H9 (cell line): ENCODE results near the gene TUBGCP6. TPM values are rescaled to one million over a fixed set of nuclear protein-coding genes. Genes with fewer than 3 reads are reported as not detected.
A peak's percentile ranks its signal among the peaks of the same experiment; 100 is the strongest.

Experiments
- DNase-seq: peaks from one replicate; pipeline ENCODE4 v3.0.0-alpha.2; 2017
- H2AFZ ChIP-seq: one replicate; pipeline ENCODE4 v1.6.1; 2013; ENCODE audit warnings: mild to moderate bottlenecking, low read length, control low read depth, moderate library complexity
- H2AK5ac ChIP-seq: 2 replicates; pipeline ENCODE4 v1.6.1; 2013; ENCODE audit warnings: low read length, control low read depth, mixed read lengths; ENCODE audit not compliant: insufficient read length
- H2BK120ac ChIP-seq: one replicate; pipeline ENCODE4 v1.6.1; 2013; ENCODE audit warnings: low read depth, mild to moderate bottlenecking, low read length, control low read depth, inconsistent platforms; ENCODE audit not compliant: poor library complexity, severe bottlenecking
- H2BK12ac ChIP-seq: 2 replicates; pipeline ENCODE4 v1.6.1; 2013; ENCODE audit warnings: low read length, control low read depth, mixed read lengths, low read depth; ENCODE audit not compliant: insufficient read length
- H2BK15ac ChIP-seq: 2 replicates; pipeline ENCODE4 v1.6.1; 2013; ENCODE audit warnings: low read depth, low read length, control low read depth
- H2BK20ac ChIP-seq: one replicate; pipeline ENCODE4 v1.6.1; 2013; ENCODE audit warnings: low read depth, mild to moderate bottlenecking, low read length, control low read depth, inconsistent platforms; ENCODE audit not compliant: poor library complexity, severe bottlenecking
- H2BK5ac ChIP-seq: 2 replicates; pipeline ENCODE4 v1.6.1; 2013; ENCODE audit warnings: low read length, control low read depth, mixed read lengths; ENCODE audit not compliant: insufficient read length
- H3K14ac ChIP-seq: 2 replicates; pipeline ENCODE4 v1.6.1; 2013; ENCODE audit warnings: low read length, control low read depth; ENCODE audit not compliant: insufficient read depth
- H3K18ac ChIP-seq: 2 replicates; pipeline ENCODE4 v1.6.1; 2013; ENCODE audit warnings: low read depth, mild to moderate bottlenecking, mixed read lengths, low read length, control low read depth; ENCODE audit not compliant: insufficient read length
- H3K23ac ChIP-seq: 2 replicates; pipeline ENCODE4 v1.6.1; 2013; ENCODE audit warnings: low read length, control low read depth, mixed read lengths, low read depth; ENCODE audit not compliant: insufficient read length
- H3K23me2 ChIP-seq: 2 replicates; pipeline ENCODE4 v1.6.1; 2013; ENCODE audit warnings: low read depth, mild to moderate bottlenecking, mixed read lengths, low read length, control low read depth; ENCODE audit not compliant: insufficient read length, poor library complexity, severe bottlenecking
- H3K27ac ChIP-seq: 2 replicates; pipeline ENCODE4 v1.5.1; 2013; ENCODE audit warnings: low read length, control low read depth, mixed read lengths, low read depth; ENCODE audit not compliant: insufficient read length
- H3K27me3 ChIP-seq: 2 replicates; pipeline ENCODE4 v1.6.1; 2013; ENCODE audit warnings: low read length, control low read depth, inconsistent platforms; ENCODE audit not compliant: insufficient read depth
- H3K4ac ChIP-seq: 2 replicates; pipeline ENCODE4 v1.6.1; 2013; ENCODE audit warnings: low read depth, mild to moderate bottlenecking, control low read depth, inconsistent platforms, low read length, moderate library complexity
- H3K4me1 ChIP-seq: 2 replicates; pipeline ENCODE4 v1.6.1; 2013; ENCODE audit warnings: low read length, control low read depth, inconsistent platforms; ENCODE audit not compliant: insufficient read depth
- H3K4me2 ChIP-seq: 2 replicates; pipeline ENCODE4 v1.6.1; 2013; ENCODE audit warnings: low read length, control low read depth, mixed read lengths; ENCODE audit not compliant: insufficient read length, insufficient read depth
- H3K56ac ChIP-seq: 2 replicates; pipeline ENCODE4 v1.6.1; 2013; ENCODE audit warnings: low read depth, mild to moderate bottlenecking, mixed read lengths, low read length, control low read depth; ENCODE audit not compliant: insufficient read length
- H3K79me1 ChIP-seq: 2 replicates; pipeline ENCODE4 v1.6.1; 2013; ENCODE audit warnings: low read depth, mild to moderate bottlenecking, moderate library complexity, low read length, control low read depth, inconsistent platforms; ENCODE audit not compliant: insufficient read depth, poor library complexity, severe bottlenecking
- H3K79me2 ChIP-seq: 2 replicates; pipeline ENCODE4 v1.6.1; 2013; ENCODE audit warnings: low read length, control low read depth, inconsistent platforms; ENCODE audit not compliant: insufficient read depth
- H3K9ac ChIP-seq: 2 replicates; pipeline ENCODE4 v1.6.1; 2013; ENCODE audit warnings: low read length, control low read depth, mixed read lengths; ENCODE audit not compliant: insufficient read length; ENCODE audit errors: extremely low read depth
- H3K9me3 ChIP-seq: one replicate; pipeline ENCODE4 v1.6.1; 2013; ENCODE audit warnings: low read depth, low read length, inconsistent platforms; ENCODE audit not compliant: control insufficient read depth
- H3T11ph ChIP-seq: one replicate; pipeline ENCODE4 v1.6.1; 2013; ENCODE audit warnings: mild to moderate bottlenecking, low read length, control low read depth, inconsistent platforms
- H4K20me1 ChIP-seq: one replicate; pipeline ENCODE4 v1.6.1; 2013; ENCODE audit not compliant: control insufficient read depth, insufficient read length, insufficient read depth
- H4K5ac ChIP-seq: 2 replicates; pipeline ENCODE4 v1.6.1; 2013; ENCODE audit warnings: low read depth, mild to moderate bottlenecking, mixed read lengths, low read length, control low read depth; ENCODE audit not compliant: insufficient read length
- H4K8ac ChIP-seq: replicated peaks from 2 replicates; pipeline ENCODE4 v1.6.1; 2013; ENCODE audit warnings: low read length, control low read depth, mixed read lengths, low read depth; ENCODE audit not compliant: insufficient read length
- H4K91ac ChIP-seq: 2 replicates; pipeline ENCODE4 v1.6.1; 2013; ENCODE audit warnings: low read depth, mild to moderate bottlenecking, moderate library complexity, mixed read lengths, low read length, control low read depth; ENCODE audit not compliant: insufficient read length
- H3K27ac Mint-ChIP-seq, 3 experiments: 2 replicates in 2 of 3; 3 replicates in 1 of 3; pipeline ENCODE4 v1.8.0; 2020 to 2021; ENCODE audit warnings: mixed read lengths in 3 of 3, mild to moderate bottlenecking in 1 of 3, moderate library complexity in 1 of 3
- H3K27me3 Mint-ChIP-seq: 2 replicates; pipeline ENCODE4 v1.8.0; 2021; ENCODE audit warnings: low read depth, mild to moderate bottlenecking, moderate library complexity, mixed read lengths
- H3K36me3 Mint-ChIP-seq, 3 experiments: 2 replicates in 2 of 3; 3 replicates in 1 of 3; pipeline ENCODE4 v1.8.0; 2020 to 2021; ENCODE audit warnings: low read depth in 3 of 3, mixed read lengths in 3 of 3; ENCODE audit not compliant: insufficient read depth in 1 of 3
- H3K4me1 Mint-ChIP-seq, 2 experiments: 2 replicates each; pipeline ENCODE4 v1.8.0; 2020; ENCODE audit warnings: mixed read lengths in 2 of 2
- H3K4me3 Mint-ChIP-seq, 2 experiments: 2 replicates in 1 of 2; 3 replicates in 1 of 2; pipeline ENCODE4 v1.8.0; 2020 to 2021; ENCODE audit warnings: mild to moderate bottlenecking in 2 of 2, mixed read lengths in 2 of 2, moderate library complexity in 1 of 2
- H3K9me3 Mint-ChIP-seq, 2 experiments: 2 replicates in 1 of 2; 3 replicates in 1 of 2; pipeline ENCODE4 v1.8.0; 2020; ENCODE audit warnings: mild to moderate bottlenecking in 2 of 2, mixed read lengths in 2 of 2, moderate library complexity in 1 of 2
- whole genome bisulfite sequencing: extraction: QIAGEN DNeasy Blood & Tissue Kit; methylation state at CpG from one replicate; pipeline ENCODE4 v1.1.7; 2013; ENCODE audit warnings: missing lambda C conversion rate, low lambda C conversion rate, mixed read lengths; ENCODE audit not compliant: insufficient read length; ENCODE audit errors: extremely low coverage; 5-methylcytosine and 5-hydroxymethylcytosine counted together
- total RNA-seq: library from RNA; stranded (reverse); gene quantifications from 2 replicates; pipeline ENCODE4 v1.2.1, GENCODE V29; 2021
- TF ChIP-seq, protein P1 (sequence below): fragments of 200-600 bp; sonication (generic); conservative IDR thresholded peaks from 3 replicates; pipeline ENCODE4 v1.8.0; 2021; ENCODE audit warnings: antibody characterized with exemption, mild to moderate bottlenecking

TUBGCP6 gene
- total RNA-seq, 1 experiment from 2014 or later, result 29.0 TPM

DNA sequence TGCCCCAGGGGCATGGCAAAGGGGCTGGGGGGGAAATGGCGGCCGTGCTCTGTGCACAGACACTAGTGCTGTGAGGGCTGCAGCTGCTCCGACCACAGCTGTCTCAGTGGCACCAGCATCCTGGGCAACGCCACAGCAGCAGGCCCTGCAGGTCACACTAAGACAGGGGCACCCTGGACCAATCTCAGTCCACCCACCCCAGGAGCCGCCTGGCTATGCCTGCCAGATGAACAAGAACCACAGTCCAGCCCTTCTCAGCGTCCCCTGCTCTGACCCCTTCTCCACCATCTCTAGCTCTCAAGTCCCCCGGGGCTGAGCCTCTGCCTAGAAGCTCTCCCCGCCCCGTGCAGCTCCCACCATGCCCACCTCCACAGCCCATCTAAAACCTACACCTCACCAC is 16.5 kb downstream of the TUBGCP6 start:
- no peak for DNase-seq
- Histone ChIP-seq H3K4me2 (no peak overlapping the region), H3K4ac (no peak overlapping the region), H3K27ac (no peak overlapping the region), H3K27me3 (no peaks in the 10 kb centered on the region), H2BK5ac (no peak overlapping the region), H4K20me1 (no peaks in the 10 kb centered on the region), H2BK12ac (no peak overlapping the region), H3K14ac (no peak overlapping the region), H2BK15ac (no peak overlapping the region), H4K8ac (no peak overlapping the region), H3K79me1 (no peaks in the 10 kb centered on the region), H2AFZ (no peak overlapping the region), H3T11ph (no peak overlapping the region), H3K56ac (no peak overlapping the region), H3K79me2 (no peaks in the 10 kb centered on the region), H2BK120ac (no peak overlapping the region), H3K4me1 (no peaks in the 10 kb centered on the region), H4K91ac (no peak overlapping the region), H3K9ac (no peak overlapping the region), H3K18ac (no peak overlapping the region), H3K9me3 (no peaks in the 10 kb centered on the region), H3K23ac (no peak overlapping the region), H3K23me2 (no peaks in the 10 kb centered on the region), H4K5ac (no peak overlapping the region), H2AK5ac (no peak overlapping the region), H2BK20ac (no peak overlapping the region)
- TF ChIP-seq, protein P1, sequence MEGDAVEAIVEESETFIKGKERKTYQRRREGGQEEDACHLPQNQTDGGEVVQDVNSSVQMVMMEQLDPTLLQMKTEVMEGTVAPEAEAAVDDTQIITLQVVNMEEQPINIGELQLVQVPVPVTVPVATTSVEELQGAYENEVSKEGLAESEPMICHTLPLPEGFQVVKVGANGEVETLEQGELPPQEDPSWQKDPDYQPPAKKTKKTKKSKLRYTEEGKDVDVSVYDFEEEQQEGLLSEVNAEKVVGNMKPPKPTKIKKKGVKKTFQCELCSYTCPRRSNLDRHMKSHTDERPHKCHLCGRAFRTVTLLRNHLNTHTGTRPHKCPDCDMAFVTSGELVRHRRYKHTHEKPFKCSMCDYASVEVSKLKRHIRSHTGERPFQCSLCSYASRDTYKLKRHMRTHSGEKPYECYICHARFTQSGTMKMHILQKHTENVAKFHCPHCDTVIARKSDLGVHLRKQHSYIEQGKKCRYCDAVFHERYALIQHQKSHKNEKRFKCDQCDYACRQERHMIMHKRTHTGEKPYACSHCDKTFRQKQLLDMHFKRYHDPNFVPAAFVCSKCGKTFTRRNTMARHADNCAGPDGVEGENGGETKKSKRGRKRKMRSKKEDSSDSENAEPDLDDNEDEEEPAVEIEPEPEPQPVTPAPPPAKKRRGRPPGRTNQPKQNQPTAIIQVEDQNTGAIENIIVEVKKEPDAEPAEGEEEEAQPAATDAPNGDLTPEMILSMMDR, result no peak
- H3K36me3 Mint-ChIP-seq, result peaks cover 11 to 32% (median 25%) of the 10 kb centered on the region in 3 experiments
- no CpG with 5 or more reads among the region's 9 CpGs for WGBS
- H3K4me3 Mint-ChIP-seq, result no peak overlapping the region
- no peaks in the 10 kb centered on the region for H3K4me1 Mint-ChIP-seq
- H3K27me3 Mint-ChIP-seq, result no peaks in the 10 kb centered on the region
- peaks cover 0 to 2% of the 10 kb centered on the region in 2 experiments; a peak in 1 of 5 replicates for H3K9me3 Mint-ChIP-seq
- H3K27ac Mint-ChIP-seq, result peak overlapping the region; percentile 69 to 89 (median 85); a peak in 4 of 7 replicates
